CD4-positive, alpha-beta T cell treated with Interferon gamma for 1 hour (primary cell): ENCODE results near the gene CXCR4.

Experiments used
- DNase-seq: peaks from one replicate; pipeline ENCODE4 v3.0.0-alpha.2; 2020

Gene CXCR4

GRCh38 chr2:136070913-136071312 lies 47.0 kb downstream of the CXCR4 start:
- DNase-seq: no peak

DNA sequence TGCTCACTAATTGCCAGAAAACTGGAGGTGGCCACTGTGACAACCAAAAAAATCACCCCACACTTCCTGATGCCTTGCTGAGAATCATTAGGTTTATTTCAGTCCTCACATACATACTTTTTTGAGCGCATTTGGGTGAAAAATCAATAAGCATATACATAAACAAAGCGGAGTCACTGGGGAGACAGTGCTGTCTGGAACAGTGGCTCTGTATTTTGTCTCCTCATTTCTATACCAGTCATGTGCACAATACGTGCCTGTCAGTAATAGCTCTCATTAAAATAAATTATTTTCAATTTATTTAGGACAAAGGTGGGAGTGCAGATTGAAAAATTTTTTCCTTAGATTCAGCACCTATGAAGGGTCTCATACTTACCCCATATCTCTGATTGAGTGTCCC lies 48.2 kb downstream of the CXCR4 start:
- DNase-seq: no peak

- no peak for DNase-seq
These were observed 49.2 kb downstream of the CXCR4 start for GRCh38 chr2:136068581-136069227.

- DNase-seq: no peak
These were observed 49.9 kb downstream of the CXCR4 start for GRCh38 chr2:136067897-136068580.

- DNase-seq: no peak
These were observed 50.5 kb downstream of the CXCR4 start for GRCh38 chr2:136067459-136067858.

DNA sequence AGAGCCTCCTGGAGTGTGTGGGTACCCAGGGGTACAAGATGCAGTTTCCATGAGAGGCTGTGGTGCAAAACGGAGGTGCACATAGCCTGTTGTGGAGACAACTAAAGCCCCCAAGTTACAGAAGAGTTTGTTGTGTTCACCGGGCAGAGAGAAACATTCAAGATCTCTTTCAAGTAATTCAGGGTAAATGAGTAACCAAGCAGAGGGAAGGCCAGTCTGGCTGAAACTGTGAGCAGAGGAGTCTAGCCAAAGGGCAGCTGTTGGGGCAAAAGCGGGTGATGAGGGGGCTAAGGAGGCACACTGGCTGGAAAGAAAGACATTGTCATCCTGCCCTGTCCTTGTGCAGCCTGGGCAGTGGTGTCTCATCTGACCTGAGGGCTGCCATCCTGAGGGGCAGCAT lies 52.0 kb downstream of the CXCR4 start:
- DNase-seq: no peak

DNA sequence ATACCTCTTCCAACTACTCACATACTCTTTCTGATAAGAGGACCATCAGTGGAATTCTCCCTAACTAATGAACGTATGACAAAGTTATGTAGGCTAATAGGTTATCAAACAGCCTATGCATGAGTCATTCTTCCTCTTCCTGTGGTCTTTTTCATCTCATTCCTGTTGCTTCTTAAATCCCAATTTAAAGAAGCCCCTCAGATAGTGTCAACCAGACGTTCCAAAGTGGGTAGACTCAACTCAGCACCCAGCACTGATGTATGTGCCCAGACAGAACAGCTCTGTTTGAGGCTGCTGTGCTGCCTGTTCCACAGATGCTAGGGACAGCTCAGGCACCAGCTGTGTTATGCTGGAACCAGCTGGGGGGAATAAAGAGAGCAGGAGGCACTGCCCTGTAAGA lies 52.6 kb downstream of the CXCR4 start:
- no peak for DNase-seq
